Activated CD8-positive, alpha-beta T cell treated with anti-CD3 and anti-CD28 coated beads for 36 hours (primary cell): Measurements from ENCODE around the gene PRKCB. TPM values are rescaled to one million over a fixed set of nuclear protein-coding genes. Genes with fewer than 3 reads are reported as not detected.

ENCODE experiments used
- ATAC-seq: fragments of 200-7000 bp; cut with Tn5 transposase; one replicate; pipeline ENCODE4 v1.10.0; 2021; ENCODE audit warnings: mild to moderate bottlenecking, moderate library complexity
- CTCF ChIA-PET: fragments of 350-600 bp; sonication (Branson Sonifier 250); formaldehyde crosslinking; loops from one replicate; lab custom pipeline; 2021; ENCODE audit warnings: antibody characterized with exemption; lab: Charles Lee
- POLR2A ChIA-PET: fragments of 350-600 bp; sonication (Branson Sonifier 250); formaldehyde crosslinking; loops from one replicate; lab custom pipeline; 2021; ENCODE audit warnings: antibody characterized with exemption; lab: Charles Lee
- DNase-seq: peaks from one replicate; pipeline ENCODE4 v3.0.0-alpha.2; 2020
- H3K27ac Mint-ChIP-seq: one replicate; pipeline ENCODE4 v1.8.0; 2021; ENCODE audit warnings: mild to moderate bottlenecking, mixed read lengths
- H3K27me3 Mint-ChIP-seq: one replicate; pipeline ENCODE4 v1.8.0; 2021; ENCODE audit warnings: mixed read lengths
- H3K36me3 Mint-ChIP-seq: one replicate; pipeline ENCODE4 v1.8.0; 2021; ENCODE audit warnings: low read depth, mixed read lengths
- H3K4me1 Mint-ChIP-seq: one replicate; pipeline ENCODE4 v1.8.0; 2021; ENCODE audit warnings: low read depth, mixed read lengths
- H3K4me3 Mint-ChIP-seq: one replicate; pipeline ENCODE4 v1.8.0; 2021; ENCODE audit warnings: mild to moderate bottlenecking, moderate library complexity, mixed read lengths
- H3K9me3 Mint-ChIP-seq: one replicate; pipeline ENCODE4 v1.8.0; 2021; ENCODE audit warnings: mixed read lengths
- intact Hi-C: fragments of 100-400 bp; cut with micrococcal nuclease; formaldehyde crosslinking; loops from one replicate; pipeline ENCODE4 v1.10.0; 2022
- total RNA-seq, 2 experiments: library from RNA; stranded (reverse); gene quantifications; one replicate each; pipeline ENCODE4 v1.2.3, GENCODE V29; 2021
- TF ChIP-seq, protein P1 (sequence below): fragments of 200-600 bp; IDR thresholded peaks from one replicate; pipeline ENCODE4 v1.8.0; 2022; ENCODE audit warnings: antibody characterized with exemption, mild to moderate bottlenecking

Gene PRKCB
- total RNA-seq, 2 experiments from 2014 or later = 101 to 105 TPM

- CTCF ChIA-PET = interaction anchor here (4.6 to 13.6 kb wide), 2 partner anchors 25 to 183 kb away, joined by 16 to 94 read pairs; no protein-coding TSS in a partner anchor
- TF ChIP-seq, protein P1, sequence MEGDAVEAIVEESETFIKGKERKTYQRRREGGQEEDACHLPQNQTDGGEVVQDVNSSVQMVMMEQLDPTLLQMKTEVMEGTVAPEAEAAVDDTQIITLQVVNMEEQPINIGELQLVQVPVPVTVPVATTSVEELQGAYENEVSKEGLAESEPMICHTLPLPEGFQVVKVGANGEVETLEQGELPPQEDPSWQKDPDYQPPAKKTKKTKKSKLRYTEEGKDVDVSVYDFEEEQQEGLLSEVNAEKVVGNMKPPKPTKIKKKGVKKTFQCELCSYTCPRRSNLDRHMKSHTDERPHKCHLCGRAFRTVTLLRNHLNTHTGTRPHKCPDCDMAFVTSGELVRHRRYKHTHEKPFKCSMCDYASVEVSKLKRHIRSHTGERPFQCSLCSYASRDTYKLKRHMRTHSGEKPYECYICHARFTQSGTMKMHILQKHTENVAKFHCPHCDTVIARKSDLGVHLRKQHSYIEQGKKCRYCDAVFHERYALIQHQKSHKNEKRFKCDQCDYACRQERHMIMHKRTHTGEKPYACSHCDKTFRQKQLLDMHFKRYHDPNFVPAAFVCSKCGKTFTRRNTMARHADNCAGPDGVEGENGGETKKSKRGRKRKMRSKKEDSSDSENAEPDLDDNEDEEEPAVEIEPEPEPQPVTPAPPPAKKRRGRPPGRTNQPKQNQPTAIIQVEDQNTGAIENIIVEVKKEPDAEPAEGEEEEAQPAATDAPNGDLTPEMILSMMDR = no peak
- no peaks in the 10 kb centered on the region for H3K27me3 Mint-ChIP-seq
- peak overlapping the region; percentile 46 for H3K4me3 Mint-ChIP-seq
- no peaks in the 10 kb centered on the region for H3K36me3 Mint-ChIP-seq
- POLR2A ChIA-PET = interaction anchor here (0.6 to 1.5 kb wide), 5 partner anchors 14 to 70 kb away, joined by 3 to 4 read pairs (median 3); no protein-coding TSS in a partner anchor
- peaks cover 26% of the 10 kb centered on the region for H3K4me1 Mint-ChIP-seq
- H3K9me3 Mint-ChIP-seq = peaks cover 7% of the 10 kb centered on the region
- ATAC-seq (peak; percentile 83), DNase-seq (peak; percentile 25)
- H3K27ac Mint-ChIP-seq = peak overlapping the region; percentile 85
- intact Hi-C loops = no loop called here
Measured at GRCh38 chr16:23827057-23827456, 8.7 kb upstream of the PRKCB start.

DNA sequence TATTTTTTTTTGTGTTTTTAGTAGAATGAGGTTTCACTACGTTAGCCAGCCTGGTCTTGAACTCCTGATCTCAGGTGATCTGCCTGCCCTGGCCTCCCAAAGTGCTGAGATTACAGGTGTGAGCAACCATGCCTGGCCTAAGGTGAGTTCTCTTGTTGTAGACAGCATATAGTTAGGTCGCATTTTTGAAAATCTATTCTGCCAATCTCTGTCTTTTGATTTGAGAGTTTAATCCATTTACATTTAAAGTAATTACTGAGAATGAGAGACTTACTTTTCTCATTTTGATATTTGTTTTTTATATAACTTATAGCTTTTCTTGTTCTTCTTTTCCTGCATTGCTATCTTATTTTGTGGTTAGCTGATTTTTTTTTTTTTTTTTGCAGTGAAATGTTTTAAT lies 6.3 kb upstream of the PRKCB start:
- H3K9me3 Mint-ChIP-seq = peaks cover 7% of the 10 kb centered on the region
- ChIA-PET CTCF (interaction anchor here (1.2 to 13.6 kb wide), 4 partner anchors 11 to 181 kb away, joined by 3 to 94 read pairs (median 10); no protein-coding TSS in a partner anchor), POLR2A (no interaction called here)
- TF ChIP-seq, protein P1 = no peak
- ATAC-seq (no peak), DNase-seq (no peak)
- no peaks in the 10 kb centered on the region for H3K36me3 Mint-ChIP-seq
- H3K4me1 Mint-ChIP-seq = peaks cover 28% of the 10 kb centered on the region
- H3K27me3 Mint-ChIP-seq = no peaks in the 10 kb centered on the region
- H3K4me3 Mint-ChIP-seq = no peak overlapping the region
- intact Hi-C loops = no loop called here
- H3K27ac Mint-ChIP-seq = no peak overlapping the region

GRCh38 chr16:23830276-23830675 lies 5.5 kb upstream of the PRKCB start:
- H3K36me3 Mint-ChIP-seq = no peaks in the 10 kb centered on the region
- TF ChIP-seq, protein P1 = no peak
- POLR2A ChIA-PET = no interaction called here
- CTCF ChIA-PET = interaction anchor here (1.2 to 13.6 kb wide), 4 partner anchors 11 to 180 kb away, joined by 3 to 94 read pairs (median 10); no protein-coding TSS in a partner anchor
- no peak overlapping the region for H3K4me3 Mint-ChIP-seq
- no peak overlapping the region for H3K27ac Mint-ChIP-seq
- H3K27me3 Mint-ChIP-seq = peaks cover 2% of the 10 kb centered on the region
- DNase-seq (no peak), ATAC-seq (no peak)
- peaks cover 36% of the 10 kb centered on the region for H3K4me1 Mint-ChIP-seq
- intact Hi-C loops = no loop called here
- peaks cover 7% of the 10 kb centered on the region for H3K9me3 Mint-ChIP-seq

DNA sequence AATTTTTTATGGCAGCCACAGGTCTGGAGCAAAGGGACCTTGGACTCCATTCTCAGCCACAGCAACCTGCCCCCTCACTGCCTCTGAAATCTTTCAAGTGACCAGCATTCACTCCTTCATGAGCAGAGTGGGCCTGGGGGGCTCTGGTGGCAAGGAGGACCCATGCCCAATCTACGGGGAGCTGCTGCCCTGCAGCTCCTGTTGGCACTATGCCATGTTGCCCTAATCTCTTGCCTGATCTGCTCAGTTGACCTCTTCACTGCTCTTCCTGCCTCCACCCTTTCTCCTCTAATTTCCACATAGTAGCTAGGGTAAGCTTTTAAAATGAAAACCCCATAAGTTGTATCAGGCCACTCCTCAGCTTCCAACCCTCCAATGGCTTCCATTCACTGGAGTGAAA lies 2.9 kb upstream of the PRKCB start:
- no peak for ATAC-seq
- POLR2A ChIA-PET = interaction anchor here (1.1 kb wide), 1 partner anchor 10 kb away, joined by 3 read pairs; no protein-coding TSS in a partner anchor
- Mint-ChIP-seq H3K4me1 (peaks cover 24% of the 10 kb centered on the region), H3K27ac (no peak overlapping the region), H3K4me3 (no peak overlapping the region), H3K9me3 (peaks cover 7% of the 10 kb centered on the region), H3K27me3 (peaks cover 3% of the 10 kb centered on the region), H3K36me3 (peaks cover 12% of the 10 kb centered on the region)
- TF ChIP-seq, protein P1 = no peak
- DNase-seq = no peak
- CTCF ChIA-PET = interaction anchor here (1.3 to 2.2 kb wide), 2 partner anchors 30 to 177 kb away, joined by 4 to 9 read pairs; no protein-coding TSS in a partner anchor
- intact Hi-C loops = no loop called here

GRCh38 chr16:23833504-23833903 lies 2.3 kb upstream of the PRKCB start:
- ATAC-seq (no peak), DNase-seq (no peak)
- H3K9me3 Mint-ChIP-seq = peaks cover 7% of the 10 kb centered on the region
- H3K27me3 Mint-ChIP-seq = peaks cover 3% of the 10 kb centered on the region
- H3K4me3 Mint-ChIP-seq = no peak overlapping the region
- peaks cover 28% of the 10 kb centered on the region for H3K4me1 Mint-ChIP-seq
- peaks cover 16% of the 10 kb centered on the region for H3K36me3 Mint-ChIP-seq
- ChIA-PET POLR2A (interaction anchor here (0.9 to 1.1 kb wide), 2 partner anchors 9 to 173 kb away, joined by 3 read pairs; no protein-coding TSS in a partner anchor), CTCF (interaction anchor here (1.2 to 2.2 kb wide), 4 partner anchors 30 to 204 kb away, joined by 3 to 9 read pairs (median 4); no protein-coding TSS in a partner anchor)
- H3K27ac Mint-ChIP-seq = no peak overlapping the region
- TF ChIP-seq, protein P1 = no peak
- intact Hi-C loops = no loop called here
